AML-193 (cell line): ENCODE results near the gene CELA3A.
A peak's percentile ranks its signal among the peaks of the same experiment; 100 is the strongest.
"Not testable (repeated sequence)": the region's sequence is repeated elsewhere in the genome, so short reads cannot be mapped to it uniquely, and the experiment has no call there.

Experiments used
- DNase-seq, 2 experiments: peaks; one replicate each; lab custom pipeline; 2025; lab: John Stamatoyannopoulos, UW

CELA3A gene

DNA sequence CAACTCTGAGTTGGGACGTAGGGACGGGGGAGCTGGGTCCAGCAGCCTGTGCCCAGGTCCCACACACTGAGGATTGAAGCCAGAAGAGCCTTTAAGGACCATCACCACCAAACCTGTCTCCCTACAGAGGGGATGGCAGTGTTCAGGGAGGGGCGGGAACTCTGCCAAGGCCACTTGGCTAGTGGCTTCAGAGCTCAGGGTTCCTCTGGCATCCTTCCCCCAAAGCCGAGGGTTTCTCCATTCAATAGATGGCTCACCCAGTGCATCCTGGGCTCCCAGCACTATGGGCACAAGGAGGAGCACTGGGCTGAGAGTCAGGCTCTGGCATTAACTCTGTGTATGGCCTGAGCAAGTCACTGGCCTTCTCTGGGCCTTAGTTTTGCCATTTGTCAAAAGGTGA lies 20.2 kb upstream of the CELA3A start:
- DNase-seq, result not testable (repeated sequence)

DNA sequence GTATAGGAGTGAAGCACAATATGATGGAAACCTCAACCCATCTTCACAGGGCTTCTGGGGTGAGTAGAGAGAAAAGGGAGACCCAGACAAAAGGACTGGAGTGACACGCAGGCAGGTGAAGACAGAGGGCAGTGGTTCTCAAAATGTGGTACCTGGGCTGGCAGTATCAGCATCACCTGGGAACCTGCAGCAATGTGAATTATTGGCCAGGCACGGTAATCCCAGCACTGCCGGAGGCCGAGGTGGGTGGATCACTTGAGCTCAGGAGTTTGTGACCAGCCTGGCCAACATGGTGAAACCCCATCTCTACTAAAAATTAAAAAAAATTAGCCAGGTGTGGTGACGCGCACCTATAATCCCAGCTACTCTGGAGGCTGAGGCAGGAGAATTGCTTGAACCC lies 19.3 kb upstream of the CELA3A start:
- DNase-seq, result not testable (repeated sequence)

DNA sequence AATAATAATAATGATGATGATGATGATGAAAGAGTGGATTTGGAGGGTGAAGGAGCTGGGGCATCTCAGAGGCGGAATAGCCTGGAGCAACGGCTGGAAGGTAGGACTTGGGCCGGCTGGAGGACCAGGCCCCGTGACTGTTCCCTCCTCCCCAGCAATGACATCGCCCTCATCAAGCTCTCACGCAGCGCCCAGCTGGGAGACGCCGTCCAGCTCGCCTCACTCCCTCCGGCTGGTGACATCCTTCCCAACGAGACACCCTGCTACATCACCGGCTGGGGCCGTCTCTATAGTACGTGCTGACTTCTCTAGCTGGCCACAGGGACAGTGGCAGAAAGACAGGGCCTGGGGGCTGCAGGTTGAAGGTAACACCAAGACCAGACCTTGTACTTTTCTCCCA lies 17.9 kb upstream of the CELA3A start:
- not testable (repeated sequence) for DNase-seq

DNA sequence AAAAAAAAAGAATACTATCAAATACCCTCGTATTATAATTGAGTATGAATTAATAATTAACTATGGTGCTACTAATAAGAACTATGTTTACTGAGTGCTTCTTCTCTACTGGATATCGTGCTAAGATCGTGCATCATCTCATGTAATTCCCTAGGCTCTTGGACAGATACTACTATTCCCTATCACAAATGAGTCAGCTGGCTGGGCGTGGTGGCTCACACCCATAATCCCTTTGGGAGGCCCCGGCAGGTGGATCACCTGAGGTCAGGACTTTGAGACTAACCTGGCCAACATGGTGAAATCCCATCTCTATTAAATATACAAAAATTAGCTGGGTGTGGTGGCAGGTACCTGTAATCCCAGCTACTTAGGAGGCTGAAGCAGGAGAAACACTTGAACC lies 15.6 kb upstream of the CELA3A start:
- DNase-seq, result not testable (repeated sequence)

DNA sequence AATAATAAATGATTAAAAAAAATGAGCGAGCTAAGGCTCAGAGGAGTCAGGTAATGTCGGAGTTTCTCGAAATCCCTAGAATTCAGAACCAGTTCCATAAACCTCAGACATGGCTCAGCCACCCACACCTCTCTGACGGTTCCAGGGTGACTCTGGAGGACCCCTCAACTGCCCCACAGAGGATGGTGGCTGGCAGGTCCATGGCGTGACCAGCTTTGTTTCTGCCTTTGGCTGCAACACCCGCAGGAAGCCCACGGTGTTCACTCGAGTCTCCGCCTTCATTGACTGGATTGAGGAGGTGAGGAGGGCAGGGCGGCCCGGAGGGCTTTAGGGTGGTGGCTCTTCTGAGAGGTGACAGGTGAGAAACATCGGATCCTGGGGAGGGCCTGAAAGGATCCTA lies 15.1 kb upstream of the CELA3A start:
- not testable (repeated sequence) for DNase-seq

DNA sequence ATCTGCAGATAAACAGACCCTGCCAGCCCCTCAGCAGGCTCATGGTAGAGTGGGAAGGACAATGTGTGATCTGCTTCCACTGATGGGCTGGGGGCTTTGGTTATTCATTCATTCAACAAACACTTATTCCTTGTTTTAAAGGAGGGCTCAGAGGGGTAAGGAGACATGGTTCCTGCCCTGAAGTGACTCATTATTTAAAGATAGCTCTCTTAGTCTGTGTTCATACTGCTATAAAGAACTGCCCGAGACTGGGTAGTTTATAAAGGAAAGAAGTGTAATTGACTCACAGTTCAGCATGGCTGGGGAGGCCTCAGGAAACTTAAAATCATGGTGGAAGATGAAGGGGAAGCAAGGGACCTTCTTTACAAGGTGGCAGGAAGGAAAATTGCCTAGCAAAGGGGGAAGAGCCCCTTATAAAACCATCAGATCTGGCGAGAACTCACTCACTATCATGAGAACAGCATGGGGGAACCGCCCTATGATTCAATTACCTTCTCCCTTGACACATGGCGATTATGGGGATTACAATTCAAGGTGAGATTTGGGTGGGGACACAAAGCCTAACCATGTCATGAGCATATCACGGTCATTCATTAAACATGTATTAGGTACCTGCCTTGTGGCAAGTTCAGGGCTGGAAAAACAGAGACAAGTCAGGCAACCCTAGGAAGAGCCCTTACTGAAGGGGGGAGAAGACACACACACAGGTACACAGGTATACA lies 11.6 kb upstream of the CELA3A start:
- DNase-seq, result not testable (repeated sequence)

DNA sequence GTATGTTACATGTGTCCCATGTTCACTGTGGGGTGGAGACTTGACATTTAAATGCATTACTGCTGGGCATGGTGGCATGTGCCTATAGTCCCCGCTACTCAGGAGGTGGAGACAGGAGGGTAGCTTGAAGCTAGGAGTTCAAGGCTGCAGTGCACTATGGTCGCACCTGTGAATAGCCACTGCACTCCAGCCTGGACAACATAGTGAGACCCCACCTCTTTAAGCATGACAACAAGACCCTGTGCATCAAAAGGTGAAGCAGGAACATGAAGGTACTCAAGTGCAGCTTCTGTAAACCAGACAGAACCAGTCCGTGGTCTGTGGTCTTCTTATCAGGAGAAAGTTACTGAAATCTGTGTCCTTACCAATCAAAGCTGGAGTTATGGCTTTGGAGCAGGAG lies 9.3 kb upstream of the CELA3A start:
- not testable (repeated sequence) for DNase-seq

DNA sequence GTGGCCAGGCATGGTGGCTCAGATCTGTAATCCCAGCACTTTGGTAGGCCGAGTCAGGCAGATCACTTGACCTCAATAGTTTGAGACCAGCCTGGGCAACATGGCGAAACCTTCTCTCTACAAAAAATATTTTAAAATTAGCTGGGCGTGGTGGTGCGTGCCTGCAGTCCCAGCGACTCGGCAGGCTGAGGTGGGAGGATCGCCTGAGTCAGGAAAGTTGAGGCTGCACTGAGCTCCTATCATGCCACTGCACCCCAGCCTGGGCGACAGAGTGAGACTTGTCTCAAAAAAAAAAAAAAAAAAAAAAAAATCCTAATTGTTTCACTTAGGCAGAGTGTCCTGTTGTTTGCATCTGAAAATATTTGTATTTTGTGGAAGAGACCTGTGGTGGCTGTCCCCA lies 6.7 kb upstream of the CELA3A start:
- not testable (repeated sequence) for DNase-seq

DNA sequence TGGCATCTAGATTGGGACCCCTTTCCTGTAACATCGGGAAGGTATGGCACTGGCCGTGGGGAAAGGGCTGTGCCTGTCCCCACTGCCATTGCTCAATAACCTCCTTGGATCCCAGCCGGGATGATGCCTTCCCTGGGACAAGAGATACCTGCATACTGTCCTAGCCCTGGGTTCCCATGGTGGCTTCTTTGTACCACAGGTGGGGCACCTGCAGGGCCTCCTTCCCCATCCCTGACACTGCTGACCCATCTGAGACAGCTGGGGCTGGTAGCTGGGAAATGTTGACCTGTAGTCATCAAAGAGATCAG lies 4.8 kb upstream of the CELA3A start:
- not testable (repeated sequence) for DNase-seq

DNA sequence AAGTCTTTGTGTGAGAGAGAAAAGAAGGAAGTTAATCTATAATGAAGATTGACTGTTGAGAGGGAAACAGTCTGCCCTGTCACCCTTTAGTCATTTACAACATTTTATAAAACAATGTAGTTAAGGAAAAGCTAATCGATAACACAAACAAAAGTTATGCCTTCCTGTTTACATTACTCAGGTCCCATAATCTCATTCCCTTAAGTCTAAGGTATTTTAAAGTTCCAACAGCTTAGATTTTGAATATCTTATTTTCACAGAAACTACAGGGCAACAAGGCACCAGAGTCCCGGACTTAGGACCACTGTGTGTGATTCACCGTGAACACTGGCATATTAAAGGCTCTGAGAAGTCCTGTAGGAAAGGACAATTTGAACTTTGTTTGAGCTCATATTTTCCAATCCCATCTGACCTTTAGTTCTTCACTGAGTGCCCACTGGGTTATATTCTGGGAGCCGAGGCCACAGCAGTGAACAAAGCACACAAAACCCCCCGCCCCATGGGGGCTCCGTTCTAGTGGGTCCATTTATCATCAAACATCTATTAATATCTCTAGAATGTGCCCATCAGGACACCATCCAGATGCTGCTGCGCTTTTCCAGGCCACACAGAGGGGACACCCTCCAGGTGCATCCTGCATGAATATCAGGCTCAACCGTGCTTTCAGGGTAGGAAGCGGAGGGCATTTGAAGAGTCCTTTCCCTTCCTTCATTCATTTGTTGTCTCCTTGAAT lies 3.4 kb upstream of the CELA3A start:
- not testable (repeated sequence) for DNase-seq

DNA sequence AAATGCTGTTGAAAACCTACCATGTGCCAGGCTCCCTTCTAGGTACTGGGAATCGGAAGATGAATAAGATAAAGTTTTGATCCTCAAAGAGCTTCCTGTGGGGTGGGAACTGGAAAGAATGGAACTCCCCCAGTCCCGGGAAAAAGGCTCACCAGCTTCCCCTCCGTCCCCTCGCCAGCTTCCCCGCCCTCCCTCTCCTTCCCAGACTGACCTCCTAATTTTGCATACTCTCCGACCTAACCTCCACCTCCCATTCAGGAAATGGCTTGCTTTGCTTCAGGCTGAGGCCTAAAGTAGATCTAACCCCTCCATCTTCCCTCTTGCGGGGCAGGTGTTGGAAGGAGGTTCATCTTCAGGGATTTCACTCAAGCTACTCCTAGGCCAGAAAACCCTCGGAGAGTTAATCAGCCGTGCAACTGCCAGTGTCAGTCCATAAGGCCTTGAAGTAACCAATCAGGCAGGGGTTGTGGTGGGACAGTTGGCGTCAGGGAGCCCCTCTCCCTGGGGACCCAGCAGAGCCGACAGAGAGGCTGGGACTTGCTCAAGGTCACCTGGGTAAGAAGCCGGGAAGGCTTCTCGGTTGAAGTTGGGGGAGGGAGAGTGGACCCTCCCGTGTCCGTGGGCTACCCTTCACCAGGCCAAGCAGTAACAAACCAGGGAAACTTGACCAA lies 2.7 kb upstream of the CELA3A start:
- DNase-seq, result not testable (repeated sequence)

DNA sequence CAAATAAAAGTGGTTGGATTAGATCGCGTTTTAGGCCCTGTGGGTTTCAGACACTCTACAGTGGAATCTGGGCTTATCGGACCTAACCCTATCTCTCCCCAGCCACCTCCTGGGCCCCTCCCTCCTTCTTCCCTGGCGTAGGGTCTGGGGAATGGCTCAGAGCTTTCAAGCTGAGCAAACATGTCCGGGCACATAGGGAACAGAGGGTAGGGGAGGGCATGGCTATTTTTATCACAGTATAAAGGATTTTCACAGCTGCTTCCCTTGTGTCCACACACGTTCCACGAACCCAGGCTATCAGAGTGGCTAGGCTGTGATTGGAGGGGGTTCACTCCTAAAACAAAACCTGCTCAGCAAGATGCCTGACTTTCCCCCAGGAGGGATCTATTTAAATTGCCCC lies 1.8 kb upstream of the CELA3A start:
- DNase-seq, result not testable (repeated sequence)

DNA sequence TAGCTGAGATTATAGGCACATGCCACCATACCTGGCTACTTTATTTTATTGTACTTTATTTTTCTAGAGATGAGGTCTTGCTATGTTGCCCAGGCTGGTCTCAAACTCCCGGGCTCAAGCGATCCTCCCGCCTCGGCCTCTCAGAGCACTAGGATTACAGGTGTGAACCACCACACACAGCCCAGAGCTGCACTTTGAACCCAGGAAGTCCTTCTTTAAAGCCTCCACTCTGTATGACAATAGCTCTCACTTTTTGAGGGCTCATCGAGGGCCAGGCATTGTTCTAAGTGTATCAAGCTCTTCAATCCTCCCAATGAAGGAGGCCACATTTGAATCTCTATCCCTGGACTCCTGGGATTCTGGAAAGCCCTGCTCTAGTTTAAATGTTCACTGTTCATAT lies 1.0 kb downstream of the CELA3A start:
- not testable (repeated sequence) for DNase-seq

DNA sequence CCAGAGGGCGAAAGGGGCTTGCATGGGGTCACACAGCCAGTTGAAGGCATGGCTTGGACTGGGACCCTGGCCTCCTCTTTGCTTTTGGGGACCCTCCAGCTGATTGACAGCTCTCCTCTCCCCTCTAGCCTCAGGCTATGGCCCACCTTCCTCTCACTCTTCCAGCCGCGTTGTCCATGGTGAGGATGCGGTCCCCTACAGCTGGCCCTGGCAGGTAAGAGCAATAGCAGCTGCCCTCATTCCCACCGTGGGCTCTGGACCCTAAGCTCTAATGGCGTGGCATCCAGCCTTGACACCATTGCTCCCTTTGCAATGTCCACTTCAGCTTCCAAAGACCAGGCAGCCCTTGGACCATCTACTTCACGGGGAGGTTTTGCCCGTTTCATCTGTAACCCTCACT lies 1.4 kb downstream of the CELA3A start:
- DNase-seq, result not testable (repeated sequence)

DNA sequence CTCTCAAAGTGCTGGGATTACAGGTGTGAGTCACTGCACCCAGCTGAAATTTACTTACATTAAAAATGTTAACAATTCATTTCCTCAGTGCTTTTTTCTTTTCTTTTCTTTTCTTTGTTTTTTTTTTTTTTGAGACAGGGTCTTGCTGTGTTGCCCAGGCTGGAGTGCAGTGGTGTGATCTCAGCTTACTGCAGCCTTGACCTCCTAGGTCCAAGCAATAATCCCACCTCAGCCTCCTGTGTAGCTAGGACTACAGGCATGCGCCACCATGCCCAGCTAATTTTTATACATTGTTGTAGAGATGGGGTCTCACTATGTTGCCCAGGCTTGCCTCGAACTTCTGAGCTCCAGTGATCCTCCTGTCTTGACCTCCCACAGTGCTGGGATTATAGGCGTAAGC lies 2.5 kb downstream of the CELA3A start:
- not testable (repeated sequence) for DNase-seq

DNA sequence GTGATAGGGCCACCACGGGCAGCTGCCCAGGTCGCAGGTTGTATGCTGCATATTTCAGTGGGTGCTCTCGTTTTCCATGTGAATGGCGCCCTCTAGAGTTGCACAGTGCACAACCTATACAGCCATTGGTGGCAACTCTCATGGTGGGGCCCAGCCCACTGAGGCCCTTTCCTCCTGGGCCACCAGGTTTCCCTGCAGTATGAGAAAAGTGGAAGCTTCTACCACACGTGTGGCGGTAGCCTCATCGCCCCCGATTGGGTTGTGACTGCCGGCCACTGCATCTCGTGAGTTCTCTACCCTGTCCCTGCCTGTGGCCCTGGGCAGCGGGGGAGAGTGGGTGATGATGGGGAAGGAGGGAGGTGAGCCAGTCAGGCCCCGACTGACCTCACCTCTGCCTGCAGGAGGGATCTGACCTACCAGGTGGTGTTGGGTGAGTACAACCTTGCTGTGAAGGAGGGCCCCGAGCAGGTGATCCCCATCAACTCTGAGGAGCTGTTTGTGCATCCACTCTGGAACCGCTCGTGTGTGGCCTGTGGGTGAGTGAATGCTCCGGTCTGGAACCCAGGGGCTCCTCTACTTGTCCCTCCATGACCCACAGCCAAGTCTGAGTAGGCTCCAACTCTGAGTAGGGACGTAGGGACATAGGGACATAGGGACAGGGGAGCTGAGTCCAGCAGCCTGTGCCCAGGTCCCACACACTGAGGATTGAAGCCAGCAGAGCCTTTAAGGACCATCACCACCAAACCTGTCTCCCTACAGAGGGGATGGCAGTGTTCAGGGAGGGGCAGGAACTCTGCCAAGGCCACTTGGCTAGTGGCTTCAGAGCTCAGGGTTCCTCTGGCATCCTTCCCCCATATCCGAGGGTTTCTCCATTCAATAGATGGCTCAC lies 4.0 kb downstream of the CELA3A start:
- peak; percentile 20 to 38 for DNase-seq

DNA sequence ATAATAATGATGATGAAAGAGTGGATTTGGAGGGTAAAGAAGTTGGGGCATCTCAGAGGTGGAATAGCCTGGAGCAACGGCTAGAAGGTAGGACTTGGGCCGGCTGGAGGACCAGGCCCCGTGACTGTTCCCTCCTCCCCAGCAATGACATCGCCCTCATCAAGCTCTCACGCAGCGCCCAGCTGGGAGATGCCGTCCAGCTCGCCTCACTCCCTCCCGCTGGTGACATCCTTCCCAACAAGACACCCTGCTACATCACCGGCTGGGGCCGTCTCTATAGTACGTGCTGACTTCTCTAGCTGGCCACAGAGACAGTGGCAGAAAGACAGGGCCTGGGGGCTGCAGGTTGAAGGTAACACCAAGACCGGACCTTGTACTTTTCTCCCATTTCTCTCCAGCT lies 5.3 kb downstream of the CELA3A start:
- not testable (repeated sequence) for DNase-seq

DNA sequence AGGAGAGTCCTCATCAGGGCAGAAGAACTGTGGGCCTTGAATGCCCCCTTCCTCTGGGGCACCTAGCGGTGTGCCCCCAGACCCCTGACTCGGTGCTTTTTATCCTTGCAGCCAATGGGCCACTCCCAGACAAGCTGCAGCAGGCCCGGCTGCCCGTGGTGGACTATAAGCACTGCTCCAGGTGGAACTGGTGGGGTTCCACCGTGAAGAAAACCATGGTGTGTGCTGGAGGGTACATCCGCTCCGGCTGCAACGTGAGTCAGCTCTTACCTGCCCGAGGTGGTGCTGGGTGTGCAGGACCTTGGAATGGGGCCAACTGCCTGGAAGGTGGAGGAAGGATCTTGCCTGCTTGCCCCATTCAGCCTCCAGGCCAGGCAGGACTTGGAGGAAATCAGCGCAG lies 5.8 kb downstream of the CELA3A start:
- DNase-seq, result not testable (repeated sequence)

DNA sequence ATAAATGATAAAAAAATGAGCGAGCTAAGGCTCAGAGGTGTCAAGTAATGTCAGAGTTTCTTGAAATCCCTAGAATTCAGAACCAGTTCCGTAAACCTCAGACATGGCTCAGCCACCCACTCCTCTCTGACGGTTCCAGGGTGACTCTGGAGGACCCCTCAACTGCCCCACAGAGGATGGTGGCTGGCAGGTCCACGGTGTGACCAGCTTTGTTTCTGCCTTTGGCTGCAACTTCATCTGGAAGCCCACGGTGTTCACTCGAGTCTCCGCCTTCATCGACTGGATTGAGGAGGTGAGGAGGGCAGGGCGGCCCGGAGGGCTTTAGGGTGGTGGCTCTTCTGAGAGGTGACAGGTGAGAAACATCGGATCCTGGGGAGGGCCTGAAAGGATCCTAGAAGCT lies 8.1 kb downstream of the CELA3A start:
- not testable (repeated sequence) for DNase-seq

DNA sequence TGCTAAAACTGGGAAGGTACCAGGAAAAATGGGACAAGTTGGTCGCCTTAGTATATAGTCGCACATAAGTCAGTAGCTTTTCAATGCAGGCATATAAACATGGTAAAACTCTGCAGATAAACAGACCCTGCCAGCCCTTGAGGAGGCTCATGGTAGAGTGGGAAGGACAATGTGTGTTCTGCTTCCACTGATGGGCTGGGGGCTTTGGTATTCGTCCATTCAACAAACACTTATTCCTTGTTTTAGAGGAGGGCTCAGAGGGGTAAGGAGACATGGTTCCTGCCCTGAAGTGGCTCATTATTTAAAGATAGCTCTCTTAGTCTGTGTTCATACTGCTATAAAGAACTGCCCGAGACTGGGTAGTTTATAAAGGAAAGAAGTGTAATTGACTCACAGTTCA lies 11.3 kb downstream of the CELA3A start:
- not testable (repeated sequence) for DNase-seq

DNA sequence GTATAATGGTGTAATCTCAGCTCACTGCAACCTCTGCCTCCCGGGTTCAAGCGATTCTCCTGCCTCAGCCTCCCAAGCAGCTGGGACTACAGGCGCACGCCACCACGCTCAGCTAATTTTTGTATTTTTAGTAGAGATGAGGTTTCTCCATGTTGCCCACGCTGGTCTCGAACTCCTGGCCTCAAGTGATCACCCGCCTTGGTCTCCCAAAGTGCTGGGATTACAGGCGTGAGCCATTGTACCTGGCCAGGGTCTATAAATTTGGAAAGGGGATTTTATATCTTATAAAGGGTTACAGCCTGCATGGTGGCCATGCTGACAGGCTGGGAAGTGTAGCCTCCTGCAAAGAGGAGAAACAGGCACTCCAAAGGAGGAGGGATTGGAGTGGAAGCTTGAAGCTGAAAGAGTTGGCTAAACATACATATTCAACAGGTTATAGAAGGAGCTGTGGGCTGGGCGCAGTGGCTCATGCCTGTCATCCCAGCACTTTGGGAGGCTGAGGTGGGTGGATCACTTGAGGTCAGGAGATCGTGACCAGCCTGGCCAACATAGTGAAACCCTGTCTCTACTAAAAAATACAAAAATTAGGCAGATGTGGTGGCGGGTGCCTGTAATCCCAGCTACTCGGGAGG lies 13.2 kb downstream of the CELA3A start:
- DNase-seq, result not testable (repeated sequence)
